ENCODE data around the gene RARRES1.

- TF ChIP-seq CTCF (IDR thresholded peaks at IDR 0.05) (no peak), POLR2A (IDR thresholded peaks at IDR 0.05) (no peak)
Observed at GRCh38 chr3:158781849-158782248, 49.6 kb upstream of the RARRES1 start.
